Loucy (cell line): ENCODE data around the gene FOXP4.

ENCODE experiments used
- H2AFZ ChIP-seq: fragments of 200-600 bp; sonication (generic); 2 replicates; pipeline ENCODE4 v1.6.0; 2016; ENCODE audit warnings: antibody characterized with exemption, mild to moderate bottlenecking, low read length, moderate library complexity
- H3F3A ChIP-seq: fragments of 200-600 bp; 2 replicates; pipeline ENCODE4 v1.6.0; 2016; ENCODE audit warnings: antibody characterized with exemption, low read depth, mild to moderate bottlenecking
- H3K27me3 ChIP-seq: fragments of 200-600 bp; sonication (generic); 2 replicates; pipeline ENCODE4 v1.6.1; 2014; ENCODE audit warnings: low read length, mild to moderate bottlenecking; ENCODE audit not compliant: insufficient read depth, poor library complexity, severe bottlenecking
- H3K36me3 ChIP-seq: fragments of 200-600 bp; sonication (generic); 2 replicates; pipeline ENCODE4 v1.6.1; 2016; ENCODE audit warnings: low read length; ENCODE audit not compliant: insufficient read depth
- H3K4me1 ChIP-seq: fragments of 200-600 bp; sonication (generic); 2 replicates; pipeline ENCODE4 v1.5.1; 2014; ENCODE audit warnings: low read length, mild to moderate bottlenecking; ENCODE audit not compliant: insufficient read depth, poor library complexity, severe bottlenecking
- H3K4me2 ChIP-seq: fragments of 200-600 bp; sonication (generic); 2 replicates; pipeline ENCODE4 v1.6.0; 2014; ENCODE audit warnings: antibody characterized with exemption, low read length, low read depth, mild to moderate bottlenecking; ENCODE audit not compliant: poor library complexity, severe bottlenecking
- H3K4me3 ChIP-seq: fragments of 200-600 bp; sonication (generic); 2 replicates; pipeline ENCODE4 v1.5.1; 2014; ENCODE audit warnings: low read length, mild to moderate bottlenecking, mixed read lengths; ENCODE audit not compliant: poor library complexity, severe bottlenecking
- H3K79me2 ChIP-seq: fragments of 200-600 bp; sonication (generic); 2 replicates; pipeline ENCODE4 v1.6.1; 2014; ENCODE audit warnings: low read length; ENCODE audit not compliant: insufficient read depth
- H3K9ac ChIP-seq: fragments of 200-600 bp; sonication (generic); 2 replicates; pipeline ENCODE4 v1.6.0; 2014; ENCODE audit warnings: mild to moderate bottlenecking, low read depth, low read length, moderate library complexity; ENCODE audit not compliant: poor library complexity, severe bottlenecking
- H3K9me2 ChIP-seq: fragments of 200-600 bp; sonication (generic); replicated peaks from 2 replicates; pipeline ENCODE4 v1.6.1; 2016; ENCODE audit warnings: low read depth, low read length, mixed read lengths
- H3K9me3 ChIP-seq: fragments of 200-600 bp; sonication (generic); 2 replicates; pipeline ENCODE4 v1.6.1; 2014; ENCODE audit warnings: mild to moderate bottlenecking, antibody characterized with exemption, low read length, low read depth; ENCODE audit not compliant: insufficient read depth
- H4K20me1 ChIP-seq: fragments of 200-600 bp; sonication (generic); 2 replicates; pipeline ENCODE4 v1.6.0; 2014; ENCODE audit warnings: antibody characterized with exemption, low read length, mild to moderate bottlenecking; ENCODE audit not compliant: insufficient read depth, poor library complexity, severe bottlenecking
- CTCF ChIP-seq: fragments of 200-600 bp; sonication (generic); conservative IDR thresholded peaks from 2 replicates; pipeline ENCODE4 v1.5.1; 2014; ENCODE audit warnings: mild to moderate bottlenecking, antibody characterized with exemption, low read length
- EZH2phosphoT487 ChIP-seq: fragments of 200-600 bp; IDR thresholded peaks from 2 replicates; pipeline ENCODE4 v1.6.1; 2018; ENCODE audit warnings: antibody characterized with exemption, mild to moderate bottlenecking, moderate library complexity, borderline replicate concordance

The FOXP4 gene

GRCh38 chr6:41651246-41651961 lies 105.2 kb downstream of the FOXP4 start:
- Histone ChIP-seq H4K20me1 (peaks cover 3% of the 10 kb centered on the region), H3K79me2 (peaks cover 8% of the 10 kb centered on the region; the same call in 1 of the 2 replicates), H3K27me3 (no peaks in the 10 kb centered on the region), H3F3A (no peaks in the 10 kb centered on the region), H3K9me3 (no peaks in the 10 kb centered on the region), H3K9me2 (no peaks in the 10 kb centered on the region), H2AFZ (no peak overlapping the region), H3K4me2 (no peak overlapping the region), H3K9ac (no peak overlapping the region), H3K36me3 (peaks cover 55% of the 10 kb centered on the region; the same call in 1 of the 2 replicates), H3K4me3 (no peak overlapping the region), H3K4me1 (peaks cover 10% of the 10 kb centered on the region)
- TF ChIP-seq CTCF = no peak
- no peak for TF ChIP-seq EZH2phosphoT487
